Liver (tissue), 3 donors: Measurements from ENCODE around the gene HIPK3.

Experiments
- ATF3 ChIP-seq: IDR thresholded peaks from 2 replicates; pipeline ENCODE4 v1.6.1; 2016; ENCODE audit warnings: antibody characterized with exemption
- CTCF ChIP-seq: fragments of 150-350 bp; IDR thresholded peaks from 2 replicates; pipeline ENCODE4 v1.5.1; 2017; ENCODE audit warnings: improper control_type of control experiment, low read depth, low read length; ENCODE audit not compliant: missing input control
- EGR1 ChIP-seq, 2 donors: IDR thresholded peaks; 2 replicates each; pipeline ENCODE4 v1.6.1; 2016 to 2018; ENCODE audit warnings: antibody characterized with exemption in 2 of 2, low read depth in 2 of 2
- GABPA ChIP-seq, 2 donors: IDR thresholded peaks in 1 of 2; conservative IDR thresholded peaks in 1 of 2; 2 replicates each; pipeline ENCODE4 v1.6.1; 2016; ENCODE audit warnings: antibody characterized with exemption in 2 of 2, mild to moderate bottlenecking in 1 of 2, moderate library complexity in 1 of 2
- MAX ChIP-seq: IDR thresholded peaks from 2 replicates; pipeline ENCODE4 v1.6.1; 2016; ENCODE audit warnings: antibody characterized with exemption
- NR2F2 ChIP-seq: IDR thresholded peaks from 2 replicates; pipeline ENCODE4 v1.6.1; 2016; ENCODE audit warnings: antibody characterized with exemption
- REST ChIP-seq: IDR thresholded peaks from 2 replicates; pipeline ENCODE4 v1.6.1; 2016; ENCODE audit warnings: antibody characterized with exemption, mild to moderate bottlenecking
- RXRA ChIP-seq, 2 donors: IDR thresholded peaks; 2 replicates each; pipeline ENCODE4 v1.6.1; 2017 to 2018; ENCODE audit warnings: antibody characterized with exemption in 2 of 2, mild to moderate bottlenecking in 1 of 2
- TAF1 ChIP-seq: conservative IDR thresholded peaks from 2 replicates; pipeline ENCODE4 v1.6.1; 2016; ENCODE audit warnings: antibody characterized with exemption, mild to moderate bottlenecking
- YY1 ChIP-seq: IDR thresholded peaks from 2 replicates; pipeline ENCODE4 v1.6.1; 2016; ENCODE audit warnings: antibody characterized with exemption, mild to moderate bottlenecking
- ZBTB33 ChIP-seq: IDR thresholded peaks from 2 replicates; pipeline ENCODE4 v1.6.1; 2016; ENCODE audit warnings: antibody characterized with exemption
- donor health status: healthy.
- donor health status: healthy.

- no peak for TF ChIP-seq RXRA (IDR thresholded peaks at IDR 0.05)
- TF ChIP-seq ZBTB33: no peak
- TF ChIP-seq CTCF: no peak
- TF ChIP-seq TAF1: no peak
- no peak for TF ChIP-seq REST
- TF ChIP-seq GABPA (IDR thresholded peaks at IDR 0.05 in 1 of 2, conservative IDR thresholded peaks at IDR 0.05 in 1 of 2): no peak
- TF ChIP-seq MAX: no peak
- no peak for TF ChIP-seq ATF3
- no peak for TF ChIP-seq EGR1 (IDR thresholded peaks at IDR 0.05; ENCODE audit: low read depth in 2 of 2)
- TF ChIP-seq NR2F2: no peak
- TF ChIP-seq YY1: no peak
Observed at GRCh38 chr11:33264926-33265325, 7.7 kb downstream of the HIPK3 start.
